Esophagus (tissue), 2 donors: ENCODE data around the gene DNAJC27. TPM values are rescaled to one million over a fixed set of nuclear protein-coding genes. Genes with fewer than 3 reads are reported as not detected.

ENCODE experiments used
- H3K27ac ChIP-seq, 2 donors: one replicate each; pipeline ENCODE4 v1.5.1; 2013; ENCODE audit warnings: low read depth in 2 of 2, mild to moderate bottlenecking in 2 of 2, inconsistent platforms in 1 of 2, low read length in 1 of 2, moderate library complexity in 1 of 2
- H3K27me3 ChIP-seq, 2 donors: one replicate each; pipeline ENCODE4 v1.6.1; 2013; ENCODE audit warnings: low read length in 2 of 2, control low read depth in 1 of 2, mild to moderate bottlenecking in 1 of 2; ENCODE audit not compliant: insufficient read depth in 2 of 2, control insufficient read depth in 1 of 2
- H3K36me3 ChIP-seq, 2 donors: one replicate each; pipeline ENCODE4 v1.6.1; 2013; ENCODE audit warnings: low read length in 1 of 2; ENCODE audit not compliant: control insufficient read depth in 2 of 2, insufficient read depth in 2 of 2
- H3K4me1 ChIP-seq, 2 donors: one replicate each; pipeline ENCODE4 v1.6.1; 2013; ENCODE audit warnings: low read length in 1 of 2; ENCODE audit not compliant: control insufficient read depth in 2 of 2, insufficient read depth in 2 of 2
- H3K4me3 ChIP-seq, 2 donors: one replicate each; pipeline ENCODE4 v1.5.1; 2013; ENCODE audit warnings: low read length in 2 of 2, mild to moderate bottlenecking in 2 of 2, low read depth in 1 of 2, moderate library complexity in 1 of 2
- H3K9me3 ChIP-seq, 2 donors: one replicate each; pipeline ENCODE4 v1.6.1; 2013; ENCODE audit warnings: mild to moderate bottlenecking in 2 of 2, low read depth in 1 of 2, low read length in 1 of 2, moderate library complexity in 1 of 2; ENCODE audit not compliant: control insufficient read depth in 2 of 2, insufficient read depth in 1 of 2
- WGBS, 2 donors: extraction: QIAGEN DNeasy Blood & Tissue Kit; methylation state at CpG; one replicate each; pipeline ENCODE4 v1.1.7; 2013; 5-methylcytosine and 5-hydroxymethylcytosine counted together
- polyA plus RNA-seq, 2 donors: library from polyadenylated mRNA; stranded (reverse); fragments of 200-250 nt; gene quantifications; one replicate each; pipeline ENCODE4 v1.2.3, GENCODE V29; 2013
- donor health status: healthy with polysubstance abuse.
- donor health status: Bipolar disorder and iron deficiency.

The DNAJC27 gene
- polyA plus RNA-seq, 2 donors: 1.4 TPM

- Histone ChIP-seq H3K9me3 (no peaks in the 10 kb centered on the region), H3K4me3 (no peak overlapping the region), H3K36me3 (peaks cover 0 to 6% of the 10 kb centered on the region in 2 donors), H3K4me1 (peaks cover 2 to 20% of the 10 kb centered on the region in 2 donors), H3K27ac (no peak overlapping the region), H3K27me3 (no peaks in the 10 kb centered on the region)
- 96 to 100% methylated on average over 1 of the region's 1 CpG for WGBS, 2 donors
These were observed 49.2 kb downstream of the DNAJC27 start for GRCh38 chr2:24922556-24922955.

- Histone ChIP-seq H3K36me3 (peaks cover 0 to 10% of the 10 kb centered on the region in 2 donors), H3K27ac (no peak overlapping the region), H3K4me1 (peaks cover 2 to 19% of the 10 kb centered on the region in 2 donors)
These were observed 50.8 kb downstream of the DNAJC27 start for GRCh38 chr2:24920809-24921441.

GRCh38 chr2:24920098-24920808 lies 51.5 kb downstream of the DNAJC27 start, which contains the start of gene ADCY3:
Gene ADCY3, minus strand, starts transcription at chr2:24920237. Its CDS starts 1,250 bp downstream, at chr2:24918987.
- Histone ChIP-seq H3K27me3 (no peaks in the 10 kb centered on the region), H3K4me1 (peaks cover 2 to 19% of the 10 kb centered on the region in 2 donors), H3K36me3 (peaks cover 0 to 10% of the 10 kb centered on the region in 2 donors), H3K4me3 (peak within 1 kb of the TSS; percentile 68 to 83), H3K9me3 (no peaks in the 10 kb centered on the region), H3K27ac (peak within 1 kb of the TSS; percentile 69 to 76)
- WGBS, 2 donors: 0 to 1% methylated on average over 34 to 103 of the region's 103 CpGs

More at GRCh38 chr2:24920809-24921441, 50.8 kb downstream of the DNAJC27 start:
- H3K4me3 ChIP-seq: peak overlapping the region; percentile 68 to 83
- no peaks in the 10 kb centered on the region for H3K27me3 ChIP-seq
- H3K9me3 ChIP-seq: no peaks in the 10 kb centered on the region
- 27 to 29% methylated on average over 13 of the region's 13 CpGs for WGBS, 2 donors

GRCh38 chr2:24919506-24920097 lies 52.2 kb downstream of the DNAJC27 start:
- WGBS, 2 donors: 1% methylated on average over 36 to 76 of the region's 76 CpGs

GRCh38 chr2:24919037-24919505 lies 52.7 kb downstream of the DNAJC27 start:
- Histone ChIP-seq H3K27me3 (no peaks in the 10 kb centered on the region), H3K9me3 (no peaks in the 10 kb centered on the region), H3K4me3 (peak overlapping the region; percentile 68 to 83), H3K4me1 (peaks cover 5 to 19% of the 10 kb centered on the region in 2 donors), H3K36me3 (peaks cover 0 to 13% of the 10 kb centered on the region in 2 donors), H3K27ac (peak overlapping the region; percentile 20 to 76)
- WGBS, 2 donors: 21 to 23% methylated on average over 12 to 13 of the region's 13 CpGs

More at GRCh38 chr2:24919506-24920097, 52.2 kb downstream of the DNAJC27 start:
- Histone ChIP-seq H3K27me3 (no peaks in the 10 kb centered on the region), H3K4me1 (peaks cover 5 to 19% of the 10 kb centered on the region in 2 donors), H3K27ac (peak overlapping the region; percentile 20 to 76), H3K4me3 (peak overlapping the region; percentile 68 to 83), H3K9me3 (no peaks in the 10 kb centered on the region), H3K36me3 (peaks cover 0 to 13% of the 10 kb centered on the region in 2 donors)

- 82 to 84% methylated on average over 42 of the region's 42 CpGs for WGBS, 2 donors
- peaks cover 0 to 13% of the 10 kb centered on the region in 2 donors for H3K36me3 ChIP-seq
- no peaks in the 10 kb centered on the region for H3K27me3 ChIP-seq
- H3K4me3 ChIP-seq: peak overlapping the region; percentile 68 to 83
- H3K9me3 ChIP-seq: no peaks in the 10 kb centered on the region
- no peak overlapping the region for H3K27ac ChIP-seq
- H3K4me1 ChIP-seq: peaks cover 5 to 19% of the 10 kb centered on the region in 2 donors
These were observed 53.3 kb downstream of the DNAJC27 start for GRCh38 chr2:24918326-24919036.

- Histone ChIP-seq H3K27me3 (no peaks in the 10 kb centered on the region), H3K27ac (no peak overlapping the region), H3K4me1 (peaks cover 5 to 19% of the 10 kb centered on the region in 2 donors), H3K9me3 (no peaks in the 10 kb centered on the region), H3K36me3 (peaks cover 0 to 17% of the 10 kb centered on the region in 2 donors), H3K4me3 (peak overlapping the region in 1 of 2 donors; percentile 13)
- WGBS, 2 donors: 82 to 83% methylated on average over 12 of the region's 12 CpGs
These were observed 53.9 kb downstream of the DNAJC27 start for GRCh38 chr2:24917731-24918325.

- Histone ChIP-seq H3K27me3 (no peaks in the 10 kb centered on the region), H3K4me3 (peak overlapping the region in 1 of 2 donors; percentile 13), H3K27ac (peak overlapping the region in 1 of 2 donors; percentile 6), H3K9me3 (no peaks in the 10 kb centered on the region), H3K36me3 (peaks cover 0 to 19% of the 10 kb centered on the region in 2 donors), H3K4me1 (peaks cover 5 to 19% of the 10 kb centered on the region in 2 donors)
- 68 to 69% methylated on average over 7 of the region's 7 CpGs for WGBS, 2 donors
These were observed 54.7 kb downstream of the DNAJC27 start for GRCh38 chr2:24917086-24917485.
